A172 (cell line): ENCODE data around the gene CCDC171. TPM values are rescaled to one million over a fixed set of nuclear protein-coding genes. Genes with fewer than 3 reads are reported as not detected.
A peak's percentile ranks its signal among the peaks of the same experiment; 100 is the strongest.

Experiments
- DNase-seq: peaks from one replicate; pipeline ENCODE4 v3.0.0-alpha.2; 2015; ENCODE audit warnings: low spot score
- total RNA-seq: library from RNA; depleted of rRNA; stranded (reverse); fragments of >200 nt; shearing (Covaris generic); gene quantifications from 2 replicates; pipeline ENCODE4 v1.2.3, GENCODE V29; 2014; rRNA removed

Gene CCDC171
- total RNA-seq, 1 experiment from 2014 or later = 1.4 TPM

DNA sequence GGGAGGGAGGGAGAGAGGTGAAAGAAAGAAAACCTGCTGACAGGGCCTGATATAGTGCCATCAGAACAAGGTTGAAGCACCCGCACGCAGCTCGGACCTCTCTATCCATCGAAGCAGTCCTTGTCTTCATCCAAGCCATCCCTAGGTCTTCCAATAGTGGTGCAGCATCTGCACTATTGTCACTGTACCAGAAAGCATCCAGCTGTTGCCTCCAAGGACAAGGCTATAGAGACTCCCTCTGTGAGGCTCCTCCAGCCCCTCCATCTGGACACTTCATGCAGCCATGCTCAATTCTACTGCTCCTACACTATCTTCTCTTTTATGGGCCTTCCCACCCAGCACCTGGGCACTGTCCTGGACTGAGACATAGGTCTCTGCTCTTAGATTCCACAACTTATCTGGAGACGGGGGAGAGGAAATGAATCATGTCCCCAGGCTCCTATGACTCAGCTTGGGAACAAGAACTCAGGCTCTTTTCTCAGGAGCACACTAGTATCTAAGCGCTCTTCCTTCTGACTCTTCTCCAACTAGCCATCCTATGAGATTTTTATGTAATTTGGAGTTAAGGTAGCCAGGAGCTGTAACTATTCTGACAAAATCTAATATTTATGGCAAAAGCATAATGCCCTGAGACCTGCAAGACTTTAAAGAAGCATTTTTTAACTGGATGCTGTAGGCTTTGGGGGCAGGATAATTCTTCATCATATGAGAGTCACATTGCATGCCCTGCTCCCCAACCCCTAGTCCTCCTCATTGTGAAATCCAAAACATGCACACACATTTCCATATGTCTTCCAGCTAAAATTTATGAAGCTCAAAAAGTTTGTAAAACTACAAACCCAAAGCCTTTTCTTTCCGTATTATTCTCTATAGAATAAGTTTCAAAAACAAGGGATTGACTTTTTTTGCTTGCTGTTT is 446.8 kb downstream of the CCDC171 start:
- peak; percentile 95 for DNase-seq

DNA sequence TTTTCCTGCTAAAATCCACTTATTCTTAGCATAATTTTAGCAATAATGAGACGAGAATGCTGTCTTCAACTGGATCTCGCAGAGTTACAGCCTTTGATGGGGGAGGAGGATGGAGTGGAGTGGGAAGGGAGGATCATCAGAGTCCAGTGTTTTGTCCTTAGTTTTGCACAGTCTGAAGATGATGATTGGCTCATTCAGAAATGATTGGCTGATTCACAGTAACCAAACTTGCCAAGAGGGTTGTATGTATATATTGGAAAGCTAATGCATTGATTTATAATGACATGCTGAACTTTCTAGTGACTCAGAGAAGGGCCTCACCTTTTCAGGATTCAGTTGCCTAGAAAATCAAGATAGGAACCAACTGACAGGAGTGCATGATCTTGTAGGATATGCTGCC is 448.0 kb downstream of the CCDC171 start:
- peak; percentile 18 for DNase-seq

DNA sequence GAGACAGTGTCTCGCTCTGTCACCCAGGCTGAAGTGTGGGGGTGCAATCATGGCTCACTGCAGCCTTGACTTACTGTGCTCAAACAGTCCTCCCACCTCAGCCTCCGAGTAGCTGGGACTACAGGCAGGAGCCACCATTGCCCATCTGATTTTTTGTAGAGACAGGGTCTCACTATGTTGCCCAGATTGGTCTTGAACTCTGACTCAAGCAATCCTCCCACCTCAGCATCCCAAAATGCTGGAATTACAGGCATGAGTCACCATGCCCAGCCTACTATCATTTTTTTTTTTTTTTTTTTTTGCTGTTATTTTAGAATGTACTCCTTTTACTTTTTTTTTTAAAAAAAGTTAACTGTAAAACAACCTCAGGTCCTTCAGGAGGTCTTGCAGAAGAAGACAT is 449.0 kb downstream of the CCDC171 start:
- DNase-seq = peak; percentile 23

GRCh38 chr9:16002816-16003215 is 450.0 kb downstream of the CCDC171 start:
- no peak for DNase-seq

- DNase-seq = no peak
Observed at GRCh38 chr9:16003785-16004184, 450.9 kb downstream of the CCDC171 start.

DNA sequence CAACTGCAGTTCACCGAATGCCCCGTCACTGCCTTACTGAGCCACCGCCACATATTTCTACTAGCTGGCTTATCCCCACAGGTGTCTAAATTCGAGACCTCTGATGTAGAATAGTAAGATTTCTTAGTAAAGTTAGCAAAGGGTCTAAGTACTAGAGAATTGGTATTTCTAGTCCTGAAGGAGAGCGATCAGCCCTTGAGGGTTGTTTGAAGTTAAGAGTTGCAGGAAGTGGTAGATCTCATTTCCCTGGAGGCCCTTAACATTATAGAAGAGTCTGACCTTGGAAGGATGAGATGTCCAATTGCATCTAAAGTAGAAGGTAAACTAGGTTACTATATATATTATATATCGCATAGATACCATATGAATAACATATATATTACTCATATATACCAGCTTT is 451.8 kb downstream of the CCDC171 start:
- no peak for DNase-seq

- no peak for DNase-seq
Observed at GRCh38 chr9:16010221-16010620, 457.4 kb downstream of the CCDC171 start.

DNA sequence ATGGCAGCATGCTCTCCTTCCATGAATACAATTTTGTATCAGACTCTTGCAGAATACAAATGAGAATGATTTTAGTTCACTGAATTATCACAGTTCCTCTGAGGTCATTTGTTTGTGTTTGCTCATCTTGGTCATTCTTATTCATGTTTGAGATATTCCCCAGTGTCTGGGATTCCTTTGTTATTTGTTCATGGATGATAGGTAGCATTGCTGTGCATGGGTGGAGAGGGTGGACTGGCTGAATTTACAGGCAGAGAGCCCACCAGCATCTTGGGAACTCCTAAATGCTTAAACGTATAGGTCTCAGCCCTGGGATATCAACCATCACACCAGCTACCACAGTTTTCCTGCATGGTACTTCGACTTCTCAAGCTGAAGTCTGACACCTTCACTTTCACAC is 459.8 kb downstream of the CCDC171 start:
- DNase-seq = peak; percentile 38

DNA sequence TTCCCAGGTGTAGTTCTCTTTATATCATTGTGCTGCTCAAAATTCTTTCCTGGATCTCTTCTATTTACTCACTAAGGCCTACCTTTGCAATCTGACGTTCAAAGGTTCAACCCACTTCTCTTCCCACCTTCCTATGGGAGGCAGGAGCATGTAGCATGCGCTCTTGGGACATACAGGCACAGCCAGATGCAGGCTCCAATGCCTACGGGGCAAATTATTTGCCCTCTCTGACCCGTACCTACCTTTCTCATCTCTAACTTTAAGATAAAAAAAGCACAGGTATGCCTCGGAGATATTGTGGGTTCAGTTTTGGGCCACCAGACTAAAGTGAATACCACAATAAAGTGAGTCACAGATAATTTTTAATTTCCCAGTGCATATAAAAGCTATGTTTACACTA is 460.5 kb downstream of the CCDC171 start:
- no peak for DNase-seq

GRCh38 chr9:16013826-16014225 is 461.0 kb downstream of the CCDC171 start:
- no peak for DNase-seq

DNA sequence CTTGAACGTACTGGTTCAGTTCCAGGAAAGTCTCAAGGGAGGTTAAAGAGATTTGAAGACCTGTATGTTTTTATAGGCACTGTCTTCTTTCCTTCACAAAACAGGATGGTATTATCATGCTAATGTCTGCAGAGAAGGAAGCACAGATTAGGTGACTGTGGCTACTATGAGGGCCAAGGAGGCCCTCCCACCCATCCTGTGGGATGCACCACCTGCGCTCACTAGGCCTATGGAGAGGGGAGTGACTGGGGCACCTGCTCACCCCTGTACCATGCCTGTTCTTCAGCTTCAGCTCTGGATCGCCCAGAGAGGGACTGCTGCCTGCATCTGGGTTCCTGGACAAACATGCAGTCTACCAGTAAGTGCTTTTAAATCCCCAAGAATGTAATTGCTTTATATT is 469.4 kb downstream of the CCDC171 start:
- DNase-seq = no peak

DNA sequence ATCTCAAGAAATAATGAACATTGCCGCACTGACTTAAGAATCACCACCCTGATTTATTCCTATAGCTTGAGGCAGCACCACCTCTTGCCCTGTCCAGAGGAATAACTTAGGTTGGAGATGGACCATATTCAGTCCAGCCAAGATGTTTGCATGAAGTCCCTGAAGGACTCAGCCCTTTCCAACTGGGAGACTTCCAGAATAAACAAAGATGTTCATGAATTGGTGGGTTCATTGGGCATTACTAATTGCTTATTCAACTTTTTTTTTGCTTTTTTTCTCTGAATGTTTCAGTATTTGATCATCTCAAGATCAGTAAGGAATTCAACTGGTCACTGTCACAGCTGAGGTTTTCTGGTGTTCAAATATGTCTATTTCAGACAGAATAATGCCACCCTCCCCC is 470.6 kb downstream of the CCDC171 start:
- DNase-seq = peak; percentile 20

Other genes with a start within 250 kb of the CCDC171 start
- gene TTC39B, start 245.8 kb upstream of the CCDC171 start, total RNA-seq = 2.8 and 3.7 TPM in 2 replicates
- 32.1 and 33.0 TPM in 2 replicates for gene SNAPC3, start 130.2 kb upstream of the CCDC171 start, total RNA-seq
- 89.4 and 128 TPM in 2 replicates for gene PSIP1, start 42.1 kb upstream of the CCDC171 start, total RNA-seq